Smooth muscle cell (in vitro differentiated cells): ENCODE data around the gene COL16A1. TPM values are rescaled to one million over a fixed set of nuclear protein-coding genes. Genes with fewer than 3 reads are reported as not detected.

ENCODE experiments used
- DNase-seq: peaks from one replicate; lab custom pipeline; 2025; ENCODE audit not compliant: unreplicated experiment; lab: John Stamatoyannopoulos, UW
- H2AFZ ChIP-seq: fragments of 200-600 bp; sonication (generic); 2 replicates; pipeline ENCODE4 v1.6.0; 2016; ENCODE audit warnings: antibody characterized with exemption, low read depth, mild to moderate bottlenecking
- H3F3A ChIP-seq: fragments of 200-600 bp; sonication (generic); 2 replicates; pipeline ENCODE4 v1.6.0; 2017; ENCODE audit warnings: antibody characterized with exemption, low read depth
- H3K27ac ChIP-seq: fragments of 200-600 bp; sonication (generic); 2 replicates; pipeline ENCODE4 v1.5.1; 2016; ENCODE audit warnings: low read depth, mild to moderate bottlenecking
- H3K27me3 ChIP-seq: fragments of 200-600 bp; sonication (generic); 2 replicates; pipeline ENCODE4 v1.6.1; 2016; ENCODE audit warnings: low read depth, mild to moderate bottlenecking
- H3K36me3 ChIP-seq: fragments of 200-600 bp; sonication (generic); 2 replicates; pipeline ENCODE4 v1.5.1; 2016; ENCODE audit warnings: low read depth
- H3K4me1 ChIP-seq: fragments of 200-600 bp; sonication (generic); 2 replicates; pipeline ENCODE4 v1.5.1; 2016; ENCODE audit warnings: low read depth
- H3K4me2 ChIP-seq: fragments of 200-600 bp; sonication (generic); 2 replicates; pipeline ENCODE4 v1.6.0; 2016; ENCODE audit warnings: mild to moderate bottlenecking
- H3K4me3 ChIP-seq: fragments of 200-600 bp; sonication (generic); 2 replicates; pipeline ENCODE4 v1.5.1; 2016; ENCODE audit warnings: mild to moderate bottlenecking
- H3K79me2 ChIP-seq: fragments of 200-600 bp; sonication (generic); 2 replicates; pipeline ENCODE4 v1.6.0; 2016; ENCODE audit warnings: low read depth, mild to moderate bottlenecking
- H3K9ac ChIP-seq: fragments of 200-600 bp; sonication (generic); 2 replicates; pipeline ENCODE4 v1.6.0; 2016; ENCODE audit warnings: low read depth
- H3K9me3 ChIP-seq: fragments of 200-600 bp; sonication (generic); replicated peaks from 2 replicates; pipeline ENCODE4 v1.5.1; 2016; ENCODE audit warnings: low read depth
- H4K20me1 ChIP-seq: fragments of 200-600 bp; sonication (generic); 2 replicates; pipeline ENCODE4 v1.6.0; 2016; ENCODE audit warnings: low read depth
- WGBS: methylation state at CpG from one replicate; pipeline ENCODE4 v1.1.7; 2016; ENCODE audit warnings: low lambda C conversion rate; 5-methylcytosine and 5-hydroxymethylcytosine counted together
- polyA plus RNA-seq: library from polyadenylated mRNA; unstranded; fragments of >200 nt; fragmentation: Nextera tagmentation; extraction: Ambion mirVana; gene quantifications from 2 replicates; pipeline ENCODE4 v1.2.1, GENCODE V29; 2016
- total RNA-seq: library from RNA; depleted of rRNA; stranded (reverse); fragments of >200 nt; gene quantifications from 2 replicates; pipeline ENCODE4 v1.2.3, GENCODE V29; 2014
- TF ChIP-seq, protein P1 (sequence below): fragments of 200-600 bp; sonication (generic); IDR thresholded peaks from 2 replicates; pipeline ENCODE4 v1.5.1; 2017; ENCODE audit warnings: borderline replicate concordance, mild to moderate bottlenecking, antibody characterized with exemption; ENCODE audit not compliant: insufficient read depth, poor library complexity, severe bottlenecking

COL16A1 gene
- total and polyA plus RNA-seq, 2 experiments from 2014 or later = 67.3 to 152 TPM

DNA sequence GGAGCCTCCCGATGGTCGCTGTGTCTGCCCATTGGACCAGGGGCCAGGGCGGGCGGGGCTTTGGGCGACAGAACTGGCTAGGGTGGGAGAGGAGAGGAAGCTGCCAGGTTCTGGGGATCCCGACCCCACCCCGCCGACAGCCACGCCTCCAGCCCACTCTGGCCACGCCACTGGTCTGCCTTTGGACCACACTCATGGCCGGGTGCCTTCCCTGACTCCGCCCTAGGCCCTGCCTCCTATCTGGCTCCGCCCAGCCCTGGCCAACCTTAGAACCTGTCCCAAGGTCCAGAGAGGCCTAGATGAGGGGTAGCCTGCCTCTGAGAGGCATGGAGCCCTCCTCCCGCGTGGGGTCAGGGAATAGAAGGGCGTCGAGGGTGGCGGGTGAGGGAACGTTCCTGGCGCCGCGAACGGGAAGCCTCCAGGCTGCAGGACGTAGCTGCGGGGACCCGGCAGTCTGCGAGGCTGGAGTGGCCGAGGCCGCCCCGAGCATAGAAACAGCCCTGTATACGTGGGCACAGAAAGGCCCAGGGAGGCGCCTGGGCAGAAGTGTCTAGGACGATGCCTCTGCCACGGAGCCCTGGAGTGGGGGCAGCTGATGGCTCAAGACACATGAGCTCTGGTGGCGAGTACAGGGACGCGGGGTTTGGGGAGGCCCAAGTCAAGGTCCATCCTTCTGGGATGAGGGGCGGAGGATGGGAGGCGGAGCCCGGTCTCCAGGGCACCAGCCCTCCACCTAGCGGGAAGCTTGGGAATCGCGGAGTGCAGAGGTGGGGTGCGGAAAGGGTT, 11.5 kb upstream of the COL16A1 start:
- H3K9ac ChIP-seq = peak overlapping the region; percentile 66
- H3K9me3 ChIP-seq = no peaks in the 10 kb centered on the region
- peak overlapping the region; percentile 92 for H3K27ac ChIP-seq
- H3K4me1 ChIP-seq = peaks cover 11% of the 10 kb centered on the region
- H2AFZ ChIP-seq = peak overlapping the region; percentile 74
- no peaks in the 10 kb centered on the region for H4K20me1 ChIP-seq
- H3F3A ChIP-seq = peaks cover 37% of the 10 kb centered on the region
- WGBS = 2% methylated on average over 41 of the region's 44 CpGs
- peak overlapping the region; percentile 90 for H3K4me2 ChIP-seq
- DNase-seq = peak; percentile 85
- TF ChIP-seq, protein P1, sequence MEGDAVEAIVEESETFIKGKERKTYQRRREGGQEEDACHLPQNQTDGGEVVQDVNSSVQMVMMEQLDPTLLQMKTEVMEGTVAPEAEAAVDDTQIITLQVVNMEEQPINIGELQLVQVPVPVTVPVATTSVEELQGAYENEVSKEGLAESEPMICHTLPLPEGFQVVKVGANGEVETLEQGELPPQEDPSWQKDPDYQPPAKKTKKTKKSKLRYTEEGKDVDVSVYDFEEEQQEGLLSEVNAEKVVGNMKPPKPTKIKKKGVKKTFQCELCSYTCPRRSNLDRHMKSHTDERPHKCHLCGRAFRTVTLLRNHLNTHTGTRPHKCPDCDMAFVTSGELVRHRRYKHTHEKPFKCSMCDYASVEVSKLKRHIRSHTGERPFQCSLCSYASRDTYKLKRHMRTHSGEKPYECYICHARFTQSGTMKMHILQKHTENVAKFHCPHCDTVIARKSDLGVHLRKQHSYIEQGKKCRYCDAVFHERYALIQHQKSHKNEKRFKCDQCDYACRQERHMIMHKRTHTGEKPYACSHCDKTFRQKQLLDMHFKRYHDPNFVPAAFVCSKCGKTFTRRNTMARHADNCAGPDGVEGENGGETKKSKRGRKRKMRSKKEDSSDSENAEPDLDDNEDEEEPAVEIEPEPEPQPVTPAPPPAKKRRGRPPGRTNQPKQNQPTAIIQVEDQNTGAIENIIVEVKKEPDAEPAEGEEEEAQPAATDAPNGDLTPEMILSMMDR = peak; percentile 69
- no peaks in the 10 kb centered on the region for H3K27me3 ChIP-seq
- H3K4me3 ChIP-seq = peak overlapping the region; percentile 53
- no peaks in the 10 kb centered on the region for H3K36me3 ChIP-seq
- H3K79me2 ChIP-seq = no peaks in the 10 kb centered on the region

DNA sequence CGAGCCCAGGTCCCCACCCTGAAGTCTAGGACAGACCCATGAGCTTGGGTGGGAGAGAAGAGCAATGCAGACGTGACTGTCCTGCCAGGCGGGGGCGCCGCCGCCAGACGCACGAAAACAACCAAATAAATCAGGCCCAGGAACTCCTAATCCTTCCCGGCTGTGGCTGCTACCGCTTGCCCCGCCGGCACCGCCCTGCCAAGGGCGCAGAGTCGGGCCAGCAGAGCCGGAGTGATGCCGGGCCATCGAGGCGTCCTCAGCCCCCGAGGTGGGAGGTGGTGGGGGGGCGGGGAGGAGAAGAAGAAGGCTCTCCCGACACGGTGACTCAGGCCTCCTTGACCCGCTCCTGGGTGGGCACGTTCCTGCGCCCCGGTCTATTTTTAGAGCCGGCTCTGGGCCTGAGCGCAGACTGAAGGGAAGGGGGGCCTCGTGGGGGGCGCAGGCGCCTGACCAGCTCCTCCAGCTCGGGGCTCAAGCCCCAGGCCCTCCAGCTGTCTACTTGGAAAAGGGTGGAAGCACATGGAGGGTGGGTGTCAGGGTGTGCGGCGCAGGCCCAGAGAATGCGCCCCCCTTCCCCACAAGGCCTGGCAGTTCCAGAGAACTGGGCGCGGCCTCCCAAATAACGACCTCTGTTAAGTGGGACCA, 10.7 kb upstream of the COL16A1 start:
- no peaks in the 10 kb centered on the region for H3K79me2 ChIP-seq
- no peak overlapping the region for H2AFZ ChIP-seq
- H3K27ac ChIP-seq = peak overlapping the region; percentile 92
- TF ChIP-seq, protein P1 = no peak
- peaks cover 37% of the 10 kb centered on the region for H3F3A ChIP-seq
- no peaks in the 10 kb centered on the region for H4K20me1 ChIP-seq
- H3K4me2 ChIP-seq = peak overlapping the region; percentile 90
- peak overlapping the region; percentile 53 for H3K4me3 ChIP-seq
- peaks cover 11% of the 10 kb centered on the region for H3K4me1 ChIP-seq
- H3K27me3 ChIP-seq = no peaks in the 10 kb centered on the region
- WGBS = 2% methylated on average over 30 of the region's 39 CpGs
- H3K36me3 ChIP-seq = no peaks in the 10 kb centered on the region
- DNase-seq = peak; percentile 85
- peak overlapping the region; percentile 66 for H3K9ac ChIP-seq
- H3K9me3 ChIP-seq = no peaks in the 10 kb centered on the region

DNA sequence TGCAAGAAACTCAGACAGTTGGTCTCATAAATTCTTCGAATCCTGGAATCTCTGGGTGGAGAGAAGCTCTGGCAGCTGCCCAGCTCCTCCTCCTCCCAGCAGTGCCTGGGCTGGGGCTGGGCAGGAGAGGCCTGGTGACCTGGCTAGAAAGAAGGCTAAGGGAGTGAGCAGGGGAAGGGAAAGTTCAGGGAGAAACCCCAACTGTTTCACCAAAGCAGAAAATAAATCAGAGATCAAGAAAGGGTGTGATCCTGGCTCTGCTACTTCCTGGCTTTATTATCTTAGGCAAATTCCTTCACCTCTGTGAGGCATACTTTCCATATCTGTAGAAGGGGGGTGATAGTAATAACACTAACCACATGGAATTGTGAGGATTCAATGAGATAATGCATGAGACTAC, 8.8 kb upstream of the COL16A1 start:
- H3K4me1 ChIP-seq = peaks cover 11% of the 10 kb centered on the region
- H3F3A ChIP-seq = peaks cover 45% of the 10 kb centered on the region
- no peaks in the 10 kb centered on the region for H3K79me2 ChIP-seq
- H3K4me3 ChIP-seq = no peak overlapping the region
- H3K27me3 ChIP-seq = no peaks in the 10 kb centered on the region
- peak overlapping the region; percentile 92 for H3K27ac ChIP-seq
- H3K36me3 ChIP-seq = no peaks in the 10 kb centered on the region
- peak overlapping the region; percentile 66 for H3K9ac ChIP-seq
- 5% methylated on average over 1 of the region's 1 CpG for WGBS
- no peaks in the 10 kb centered on the region for H4K20me1 ChIP-seq
- TF ChIP-seq, protein P1 = no peak
- peak overlapping the region; percentile 30 for H3K4me2 ChIP-seq
- H2AFZ ChIP-seq = no peak overlapping the region
- no peaks in the 10 kb centered on the region for H3K9me3 ChIP-seq
- DNase-seq = peak; percentile 11
